HepG2 (cell line): Measurements from ENCODE around the gene GNAI2. TPM values are rescaled to one million over a fixed set of nuclear protein-coding genes. Genes with fewer than 3 reads are reported as not detected.

Experiments used
- ATAC-seq: fragments of 200-7000 bp; cut with Tn5 transposase; 3 replicates; pipeline ENCODE4 v1.9.1; 2020; ENCODE audit warnings: mild to moderate bottlenecking, moderate library complexity
- BruUV-seq: library from RNA; stranded (reverse); fragments of 400-500 nt; replicated peaks from 2 replicates; lab custom pipeline; 2021; lab: Mats Ljungman, UMichigan
- CTCF ChIA-PET: fragments of 300-600 bp; formaldehyde crosslinking; extraction: SDS; loops from one replicate; lab custom pipeline; 2021; ENCODE audit warnings: low total read pairs, inconsistent platforms, low intra/inter-chr PET ratio; lab: Yijun Ruan, JAX
- POLR2A ChIA-PET: fragments of 350-600 bp; sonication (Branson Sonifier 250); formaldehyde crosslinking; loops from one replicate; lab custom pipeline; 2020; ENCODE audit warnings: antibody characterized with exemption, inconsistent platforms; lab: Yijun Ruan, JAX
- DNase-seq: peaks from one replicate; pipeline ENCODE4 v3.0.0-alpha.2; 2015; ENCODE audit warnings: low spot score
- FAIRE-seq: peaks from 3 replicates; lab custom pipeline; 2011; peaks lifted over from hg19 to GRCh38; lab: Jason Lieb, UNC
- H2AFZ ChIP-seq: one replicate; pipeline ENCODE4 v1.6.1; 2011; ENCODE audit warnings: low read length, inconsistent platforms
- H3K27ac ChIP-seq: fragments of 300-600 bp; 3 replicates; pipeline ENCODE4 v1.8.0; 2011; ENCODE audit warnings: mixed run types, mild to moderate bottlenecking, mixed read lengths, low read length, inconsistent platforms; ENCODE audit not compliant: insufficient read depth; ENCODE audit errors: extremely low read length
- H3K27me3 ChIP-seq, 2 experiments: fragments of 200-600 bp in 1 of 2; 2 replicates in 1 of 2; 3 replicates in 1 of 2; pipeline versions ENCODE4 v1.6.0 to v1.8.0; 2011; ENCODE audit warnings: low read length in 2 of 2, mild to moderate bottlenecking in 2 of 2, moderate library complexity in 2 of 2, inconsistent platforms in 1 of 2; ENCODE audit not compliant: insufficient read depth in 2 of 2, control insufficient read depth in 1 of 2
- H3K36me3 ChIP-seq, 2 experiments: fragments of 200-600 bp in 1 of 2; replicated peaks in 1 of 2; 2 replicates in 1 of 2; 3 replicates in 1 of 2; pipeline versions ENCODE4 v1.5.1 to v1.8.0; 2011; ENCODE audit warnings: low read length in 2 of 2, inconsistent platforms in 1 of 2; ENCODE audit not compliant: insufficient read depth in 2 of 2, control insufficient read depth in 1 of 2
- H3K4me1 ChIP-seq: 2 replicates; pipeline ENCODE4 v1.5.1; 2012; ENCODE audit warnings: low read length, inconsistent platforms; ENCODE audit not compliant: insufficient read depth
- H3K4me2 ChIP-seq: 2 replicates; pipeline ENCODE4 v1.6.0; 2011; ENCODE audit warnings: low read depth, low read length, inconsistent platforms
- H3K4me3 ChIP-seq, 3 experiments: fragments of 200-600 bp in 1 of 3; sonication (generic), shearing (Covaris generic) in 1 of 3; replicated peaks in 1 of 3; 2 replicates each; pipeline ENCODE4 v1.5.1; 2011 to 2016; ENCODE audit warnings: low read length in 3 of 3, inconsistent platforms in 2 of 3, low read depth in 2 of 3, mild to moderate bottlenecking in 2 of 3, control low read depth in 1 of 3, mixed read lengths in 1 of 3; ENCODE audit not compliant: insufficient read depth in 1 of 3
- H3K79me2 ChIP-seq: one replicate; pipeline ENCODE4 v1.6.1; 2011; ENCODE audit warnings: low read length, inconsistent platforms; ENCODE audit not compliant: insufficient read depth
- H3K9ac ChIP-seq: 2 replicates; pipeline ENCODE4 v1.6.0; 2011; ENCODE audit warnings: mild to moderate bottlenecking, low read depth, low read length, inconsistent platforms; ENCODE audit not compliant: insufficient read depth
- H3K9me3 ChIP-seq: 2 replicates; pipeline ENCODE4 v1.5.1; 2012; ENCODE audit warnings: mild to moderate bottlenecking, low read length
- H4K20me1 ChIP-seq: 2 replicates; pipeline ENCODE4 v1.6.0; 2011; ENCODE audit warnings: inconsistent platforms, mild to moderate bottlenecking, low read length, moderate library complexity; ENCODE audit not compliant: insufficient read depth
- AGO2 ChIP-seq: fragments of 200-400 bp; formaldehyde crosslinking; optimal IDR thresholded peaks from 2 replicates; pipeline ENCODE3; 2017; ENCODE audit warnings: mild to moderate bottlenecking, low read depth, low read length, moderate library complexity
- RBFOX2 ChIP-seq: fragments of 200-400 bp; formaldehyde crosslinking; IDR thresholded peaks from 2 replicates; pipeline ENCODE4 v1.6.1; 2017; ENCODE audit warnings: low read depth, mild to moderate bottlenecking, low read length
- REPIN1 ChIP-seq: sonication (generic); formaldehyde crosslinking; IDR thresholded peaks from 2 replicates; pipeline ENCODE4 v1.8.0; 2022; ENCODE audit warnings: missing genetic modification reagents, low read depth, mild to moderate bottlenecking, borderline replicate concordance
- SAP130 ChIP-seq: IDR thresholded peaks from 2 replicates; pipeline ENCODE4 v1.6.1; 2016; ENCODE audit warnings: low read depth
- SIX1 ChIP-seq: sonication (generic); formaldehyde crosslinking; IDR thresholded peaks from 2 replicates; pipeline ENCODE4 v1.4.0; 2020; ENCODE audit warnings: missing genetic modification reagents, borderline replicate concordance
- SKI ChIP-seq: fragments of 450-650 bp; IDR thresholded peaks from one replicate; pipeline ENCODE4 v1.6.1; 2018; ENCODE audit warnings: mild to moderate bottlenecking; ENCODE audit not compliant: partially characterized antibody
- TEF ChIP-seq: sonication (generic); formaldehyde crosslinking; IDR thresholded peaks from 2 replicates; pipeline ENCODE4 v1.5.0; 2020; ENCODE audit warnings: missing genetic modification reagents
- ZNF646 ChIP-seq: sonication (generic); formaldehyde crosslinking; IDR thresholded peaks from 2 replicates; pipeline ENCODE4 v1.9.0; 2021; ENCODE audit warnings: mild to moderate bottlenecking, missing genetic modification reagents
- WGBS: methylation state at CpG from one replicate; pipeline ENCODE4 v1.1.6; 2017; ENCODE audit warnings: low lambda C conversion rate; 5-methylcytosine and 5-hydroxymethylcytosine counted together
- in situ Hi-C: cut with HindIII; loops from 2 replicates; pipeline ENCODE4 v1.10.0; 2017; ENCODE audit warnings: low pct_unique_long_range_greater_than_20kb; ENCODE audit not compliant: extremely low pct_ligation_motif_present
- intact Hi-C: fragments of 100-400 bp; cut with micrococcal nuclease; formaldehyde crosslinking; loops from one replicate; pipeline ENCODE4 v1.10.0; 2022; ENCODE audit not compliant: unreplicated experiment
- polyA plus RNA-seq, 8 experiments: library from polyadenylated mRNA; depleted of rRNA in 3 of 8; stranded (reverse) in 7 of 8; unstranded in 1 of 8; fragments of >200 nt; fragmentation: Illumina TruSeq in 4 of 8; extraction: Trizol in 4 of 8; gene quantifications; 2 replicates each; pipeline versions ENCODE4 v1.2.1 to v1.2.3, GENCODE V29; 2011 to 2016; ENCODE audit warnings: low read depth in 4 of 8, missing spikeins in 1 of 8, mixed read lengths in 1 of 8; ENCODE audit not compliant: insufficient read depth in 1 of 8
- total RNA-seq, 5 experiments: library from RNA; depleted of rRNA; stranded (reverse); fragments of >200 nt; fragmentation: Illumina TruSeq; extraction: Trizol; gene quantifications; 2 replicates each; pipeline ENCODE4 v1.2.3, GENCODE V29; 2016; ENCODE audit warnings: low read depth in 1 of 5

The GNAI2 gene
- total and polyA plus RNA-seq, 2 of the 13 experiments (the other 11 are each of a cell fraction or from before 2014, with no cell fraction given): 51.1 to 66.2 TPM

GRCh38 chr3:50192689-50193141 is 43.3 kb upstream of the GNAI2 start (continued):
- no peak for TF ChIP-seq ZNF646 (CRISPR knock-in tag)
- TF ChIP-seq REPIN1 (CRISPR knock-in tag): no peak
- TF ChIP-seq SIX1 (CRISPR knock-in tag): no peak
- no peak for TF ChIP-seq TEF (CRISPR knock-in tag)

- ChIA-PET POLR2A (interaction anchor here (3.6 to 4.0 kb wide), 4 partner anchors 15 to 43 kb away, joined by 55 to 844 read pairs (median 214); partner anchors contain the start of genes GNAI2 and SLC38A3), CTCF (interaction anchor here (0.9 to 4.8 kb wide), 5 partner anchors 19 to 72 kb away, joined by 3 to 265 read pairs (median 11); no protein-coding TSS in a partner anchor)
- intact Hi-C loops (loop anchor here (5.0 kb wide), 1 partner anchor 79 kb away; no protein-coding TSS in a partner anchor), in situ Hi-C loops (loop anchor here (5.0 to 10.0 kb wide), 2 partner anchors 34 to 82 kb away; partner anchors contain the start of gene LSMEM2)
- Histone ChIP-seq H3K36me3 (0 out of 5 replicates have a peak, but pooled peaks cover 0 to under 1% of the 10 kb centered on the region in 2 experiments), H2AFZ (no peak overlapping the region), H4K20me1 (peaks cover 4% of the 10 kb centered on the region), H3K9ac (no peak overlapping the region), H3K79me2 (no peaks in the 10 kb centered on the region), H3K4me2 (no peak overlapping the region), H3K4me3 (no peak overlapping the region), H3K27ac (no peak overlapping the region), H3K27me3 (no peaks in the 10 kb centered on the region), H3K9me3 (no peaks in the 10 kb centered on the region), H3K4me1 (peaks cover 54% of the 10 kb centered on the region)
- 88% methylated on average over 20 of the region's 36 CpGs for WGBS
- ATAC-seq (no peak), DNase-seq (no peak), FAIRE-seq (no peak)
- TF ChIP-seq AGO2: peak; percentile 69
- TF ChIP-seq SAP130 (CRISPR knock-in tag): no peak
- TF ChIP-seq SKI: no peak
- peak; percentile 17; the same call in 1 of the 2 replicates for TF ChIP-seq RBFOX2
- no TSS peak for BruUV-seq
Measured at GRCh38 chr3:50193286-50193685, 42.7 kb upstream of the GNAI2 start.
